Stimulated activated CD8-positive, alpha-beta memory T cell treated with anti-CD3 and anti-CD28 coated beads, Interleukin-15, amount 100 ng/mL, for 1 hour (primary cell): ENCODE measurements around the gene ACOX2.

ENCODE experiments used
- DNase-seq: peaks from one replicate; pipeline ENCODE4 v3.0.0-alpha.2; 2020; ENCODE audit warnings: low read depth

Gene ACOX2

GRCh38 chr3:58536501-58537411 lies at the start of gene ACOX2:
Gene ACOX2 (minus strand): TSS chr3:58537190. CDS start chr3:58535106, 2,084 bp downstream.
- no peak for DNase-seq

- DNase-seq: no peak
Observed at GRCh38 chr3:58585994-58586393, 49.0 kb upstream of the ACOX2 start.

DNA sequence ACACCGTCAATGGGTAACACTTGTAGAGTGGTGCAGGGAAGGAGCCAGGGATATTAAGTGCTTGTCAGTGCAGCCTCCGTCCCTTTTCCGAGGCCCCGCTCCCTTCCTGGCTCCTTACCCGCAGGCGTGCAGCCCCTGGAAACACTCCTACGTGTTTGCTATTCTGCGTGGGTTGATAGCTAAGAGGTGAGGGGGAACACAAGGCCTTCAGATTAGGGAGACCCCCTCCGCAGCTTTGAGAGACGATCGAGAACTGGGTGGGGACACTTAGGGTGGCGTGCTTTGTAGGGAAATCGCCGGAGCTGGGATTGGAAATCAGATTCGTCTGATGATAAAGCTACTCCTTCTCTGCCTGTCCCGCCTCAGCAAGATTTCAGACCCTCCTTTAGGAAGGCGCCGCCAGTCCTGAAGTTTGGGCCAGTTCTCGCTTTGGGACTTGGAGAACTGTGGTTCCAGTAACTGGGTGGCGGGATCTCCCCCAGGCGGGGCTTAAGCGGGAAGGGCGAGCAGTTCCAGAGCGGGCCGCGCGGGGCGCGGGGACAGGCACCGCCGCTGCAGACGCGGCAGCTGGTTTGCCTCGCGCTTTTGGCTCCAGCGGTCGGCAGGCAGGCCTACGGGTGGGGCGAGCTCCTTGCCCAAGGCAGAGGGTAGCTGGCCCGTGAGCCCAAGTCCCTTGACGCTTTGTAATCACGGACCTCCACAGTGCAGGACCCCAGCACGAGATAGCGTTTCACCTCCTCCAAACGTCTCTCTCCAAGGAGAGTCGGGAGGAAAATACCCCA lies 48.2 kb upstream of the ACOX2 start:
- DNase-seq: peak; percentile 12

GRCh38 chr3:58584690-58585004 lies 47.7 kb upstream of the ACOX2 start:
- DNase-seq: no peak

- DNase-seq: no peak
Observed at GRCh38 chr3:58581328-58582091, 44.5 kb upstream of the ACOX2 start.

- DNase-seq: no peak
Observed at GRCh38 chr3:58580826-58581327, 43.9 kb upstream of the ACOX2 start.

DNA sequence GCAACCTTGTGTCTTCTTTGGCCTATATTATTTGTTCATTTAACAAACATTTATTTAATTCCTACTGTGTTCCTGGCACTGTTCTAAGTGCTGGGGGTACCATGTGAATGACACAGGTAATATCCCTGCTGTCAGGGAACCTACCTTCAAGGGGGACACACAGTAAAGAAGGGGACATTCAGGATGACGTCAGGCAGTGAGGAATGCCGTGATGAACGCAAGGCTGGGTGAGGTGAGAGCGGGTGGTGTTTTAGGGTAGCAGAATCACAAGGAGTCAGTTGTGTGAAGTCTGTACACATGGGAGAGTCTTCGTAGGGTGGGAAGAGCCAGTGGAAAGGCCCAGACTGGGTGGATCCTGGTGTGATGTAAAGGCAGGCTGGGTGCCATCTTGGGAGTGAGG lies 41.9 kb upstream of the ACOX2 start:
- DNase-seq: no peak

DNA sequence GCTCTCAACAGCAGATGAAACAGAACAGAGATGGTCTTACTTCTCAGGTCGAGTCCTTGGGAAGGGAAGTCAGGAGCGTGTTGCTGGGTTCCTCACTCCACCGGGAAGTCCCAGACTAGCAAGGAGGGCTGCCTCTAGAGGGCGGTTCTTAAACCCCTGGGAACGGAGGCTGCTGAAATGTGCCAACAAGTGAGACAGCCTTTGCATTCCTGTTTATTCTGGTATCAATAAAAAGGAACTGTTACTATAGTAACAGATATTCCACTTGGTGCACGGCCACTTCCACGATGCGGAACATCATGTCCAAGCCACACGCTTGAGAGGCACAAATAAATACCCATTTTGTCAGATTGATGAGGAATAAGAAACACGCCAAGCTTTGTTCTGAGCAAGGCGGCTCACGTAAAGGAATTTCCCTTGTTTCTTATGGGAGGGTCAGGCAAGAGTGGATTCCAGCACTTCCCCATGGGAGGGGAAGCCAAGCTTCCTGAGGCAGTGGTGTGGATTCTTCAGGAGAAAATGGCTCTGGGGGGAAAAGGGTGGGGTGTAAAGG lies 40.4 kb upstream of the ACOX2 start, which contains the start of gene FAM107A:
FAM107A (minus strand) TSS at position 123 of the 553 bp plus-strand sequence. CDS start 7,531 bp downstream, outside the sequence.
- no peak for DNase-seq

- DNase-seq: no peak
Observed at GRCh38 chr3:58576716-58577115, 39.7 kb upstream of the ACOX2 start.

GRCh38 chr3:58575971-58576652 lies 39.1 kb upstream of the ACOX2 start:
- no peak for DNase-seq

GRCh38 chr3:58574682-58575081 lies 37.7 kb upstream of the ACOX2 start:
- no peak for DNase-seq

DNA sequence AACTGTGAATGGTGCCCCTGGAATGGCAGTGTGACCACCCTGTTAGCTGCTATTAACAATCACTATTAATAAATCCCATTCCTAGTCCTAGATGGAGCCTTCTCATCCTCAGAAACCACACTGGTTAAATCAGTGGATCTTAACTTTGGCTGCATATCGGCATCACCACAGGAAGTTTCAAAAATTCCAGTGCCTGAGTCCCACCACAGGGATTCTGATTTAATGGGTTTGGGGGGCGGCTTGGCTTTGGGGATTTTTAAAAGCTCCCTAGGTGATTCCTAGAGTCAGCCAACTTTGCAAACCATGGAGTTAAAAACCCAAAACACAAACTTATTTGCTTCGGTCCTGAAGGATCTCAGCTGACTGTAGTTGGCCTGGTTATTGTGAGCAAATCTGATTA lies 37.1 kb upstream of the ACOX2 start:
- DNase-seq: no peak

- no peak for DNase-seq
Observed at GRCh38 chr3:58573640-58574039, 36.6 kb upstream of the ACOX2 start.

GRCh38 chr3:58572634-58573230 lies 35.7 kb upstream of the ACOX2 start:
- DNase-seq: no peak

- DNase-seq: no peak
Observed at GRCh38 chr3:58572013-58572633, 35.1 kb upstream of the ACOX2 start.

- DNase-seq: no peak
Observed at GRCh38 chr3:58570851-58571250, 33.9 kb upstream of the ACOX2 start.

DNA sequence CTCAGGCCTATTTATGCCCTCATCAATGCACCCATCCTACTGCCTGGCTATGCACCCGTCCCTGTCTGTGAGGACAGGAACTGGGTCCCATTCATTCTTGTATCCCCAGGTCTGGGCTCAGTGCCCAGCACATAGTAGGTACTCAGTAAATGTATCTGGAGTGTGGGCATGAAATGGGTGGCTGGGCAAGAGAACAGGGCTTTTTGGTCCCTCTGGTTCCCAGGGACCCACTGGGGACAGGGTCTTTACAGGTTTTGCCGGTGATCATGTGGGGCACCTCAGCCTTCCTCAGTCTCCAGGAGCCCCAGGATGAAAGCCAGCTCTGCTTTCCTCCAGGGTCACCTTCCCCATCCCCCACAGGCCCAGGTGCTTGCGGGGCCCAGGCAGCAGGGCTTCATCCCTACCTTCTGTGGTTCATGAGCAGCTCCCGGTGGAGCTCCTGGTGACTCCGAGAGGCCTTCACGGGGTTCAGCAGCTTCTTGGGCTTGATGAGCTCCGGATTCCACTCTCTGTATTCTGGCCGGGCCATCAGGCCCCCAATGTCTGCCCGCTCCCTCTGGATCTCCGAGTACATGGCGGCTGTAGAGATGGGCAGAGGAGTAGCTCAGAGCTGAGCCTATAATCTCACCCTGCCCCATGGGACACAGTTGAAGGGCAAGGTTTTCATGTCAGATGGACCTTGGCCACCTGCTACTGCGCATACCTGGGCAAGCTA lies 32.5 kb upstream of the ACOX2 start:
- DNase-seq: no peak

DNA sequence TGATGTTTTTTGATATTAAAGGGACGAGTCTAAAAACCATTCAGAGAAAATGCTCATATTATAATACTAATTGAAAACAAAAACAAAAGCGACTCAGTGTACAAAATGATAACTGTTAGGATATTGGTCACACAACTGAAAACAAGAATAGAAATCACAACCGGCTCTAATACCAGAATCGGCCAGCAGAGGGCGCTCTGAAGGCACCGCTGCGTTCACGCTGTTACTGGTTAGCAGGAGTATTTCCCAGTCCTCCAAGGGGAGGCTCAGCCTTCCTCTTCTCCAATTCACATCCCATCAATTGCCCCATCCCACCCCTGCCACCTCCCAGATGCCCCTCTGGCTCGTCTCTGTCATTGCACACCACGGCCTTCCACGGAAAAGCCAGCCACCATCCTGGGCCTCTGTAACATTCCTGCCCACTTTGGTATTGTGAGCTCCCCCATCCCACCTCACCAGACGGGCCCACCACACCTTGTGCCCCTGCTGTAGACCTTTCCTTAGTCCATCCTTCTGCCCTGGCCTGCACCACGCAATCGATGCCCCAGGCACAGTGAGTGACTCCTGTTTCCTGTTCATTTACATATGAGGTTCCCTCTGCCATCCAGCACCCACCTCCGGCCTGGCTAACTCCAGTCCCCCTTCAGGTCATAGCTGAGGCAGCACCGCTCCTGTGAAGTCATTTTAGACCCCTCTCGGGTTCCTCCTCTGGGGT lies 31.7 kb upstream of the ACOX2 start:
- peak; percentile 57 for DNase-seq

DNA sequence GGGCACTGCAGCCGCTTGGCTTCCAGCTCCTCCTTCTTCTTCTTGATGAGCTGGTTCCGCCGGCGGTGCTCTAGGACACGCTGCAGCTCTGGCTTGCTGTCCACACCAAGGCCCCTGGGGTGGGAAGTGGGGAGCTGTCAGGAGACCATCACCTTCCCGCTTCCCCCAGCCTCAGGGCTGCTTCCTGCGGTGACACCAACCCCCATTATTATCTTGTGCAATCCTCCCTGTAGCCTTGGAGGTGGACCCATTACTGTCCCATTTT lies 30.2 kb upstream of the ACOX2 start:
- DNase-seq: no peak
